NCI-H748 (cell line): ENCODE results near the gene PKP1.

Experiments
- DNase-seq: peaks from one replicate; lab custom pipeline; 2025; ENCODE audit not compliant: unreplicated experiment; lab: John Stamatoyannopoulos, UW

PKP1 gene

DNA sequence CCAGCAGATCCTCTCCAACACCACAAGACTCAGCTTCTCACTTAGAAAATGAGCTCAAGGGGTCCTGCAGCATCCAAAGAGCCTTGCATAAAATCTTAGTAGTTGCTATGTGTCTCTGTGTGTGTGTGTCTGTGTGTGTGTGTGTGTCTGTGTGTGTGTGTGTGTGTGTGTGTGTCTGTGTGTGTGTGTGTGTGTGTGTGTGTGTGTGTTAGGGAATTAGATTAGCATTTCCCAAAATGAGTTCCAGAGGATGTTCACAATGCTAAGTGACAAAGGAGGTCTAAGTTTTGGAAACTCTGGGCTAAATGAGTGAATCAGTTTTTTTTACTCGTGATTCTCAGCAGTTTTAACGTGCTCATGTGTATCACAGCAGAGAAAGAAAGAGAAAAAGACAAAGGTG is 63.7 kb downstream of the PKP1 start:
- no peak for DNase-seq

GRCh38 chr1:201347498-201348210 is 64.3 kb downstream of the PKP1 start:
- no peak for DNase-seq

- DNase-seq, result peak; percentile 46
These were observed 64.9 kb downstream of the PKP1 start for GRCh38 chr1:201348211-201348566.

DNA sequence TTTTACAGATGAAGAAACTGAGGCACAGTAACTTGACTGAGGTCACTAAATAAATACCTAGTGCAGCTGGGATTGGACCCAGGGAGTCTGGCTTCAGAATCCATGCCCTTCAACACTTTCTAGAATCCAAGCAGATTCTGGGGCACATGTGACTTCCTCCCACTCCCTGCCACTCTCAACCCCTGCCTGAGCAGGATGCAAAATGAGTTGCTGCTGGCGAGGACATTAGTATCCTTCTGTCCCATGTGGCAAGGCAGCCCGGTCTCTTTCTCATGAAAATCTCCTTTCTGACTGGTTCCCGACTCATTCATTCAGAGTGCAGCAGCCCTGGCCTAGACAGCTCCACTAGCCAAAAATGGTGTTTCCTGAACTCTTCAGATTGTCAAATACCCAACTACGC is 65.8 kb downstream of the PKP1 start:
- DNase-seq, result no peak

- no peak for DNase-seq
These were observed 67.0 kb downstream of the PKP1 start for GRCh38 chr1:201350361-201350725.

GRCh38 chr1:201350884-201351283 is 67.6 kb downstream of the PKP1 start:
- no peak for DNase-seq

DNA sequence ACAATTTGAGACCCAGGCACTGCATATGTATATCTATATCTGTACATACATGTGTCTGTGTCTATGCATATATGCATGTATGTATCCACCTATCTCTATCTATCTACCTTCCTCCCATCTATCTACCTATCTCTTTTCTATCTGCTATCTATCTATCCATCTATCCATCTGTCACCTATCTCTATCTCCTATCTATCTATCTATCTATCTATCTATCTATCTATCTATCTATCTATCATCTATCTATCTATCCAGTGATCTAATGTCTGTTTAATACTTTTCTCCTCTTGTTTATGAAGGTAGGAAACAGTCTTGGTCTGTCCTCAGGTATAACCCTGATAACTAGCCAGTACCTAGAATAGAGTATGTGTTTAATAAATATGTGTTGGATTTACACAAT is 68.3 kb downstream of the PKP1 start:
- DNase-seq, result no peak

DNA sequence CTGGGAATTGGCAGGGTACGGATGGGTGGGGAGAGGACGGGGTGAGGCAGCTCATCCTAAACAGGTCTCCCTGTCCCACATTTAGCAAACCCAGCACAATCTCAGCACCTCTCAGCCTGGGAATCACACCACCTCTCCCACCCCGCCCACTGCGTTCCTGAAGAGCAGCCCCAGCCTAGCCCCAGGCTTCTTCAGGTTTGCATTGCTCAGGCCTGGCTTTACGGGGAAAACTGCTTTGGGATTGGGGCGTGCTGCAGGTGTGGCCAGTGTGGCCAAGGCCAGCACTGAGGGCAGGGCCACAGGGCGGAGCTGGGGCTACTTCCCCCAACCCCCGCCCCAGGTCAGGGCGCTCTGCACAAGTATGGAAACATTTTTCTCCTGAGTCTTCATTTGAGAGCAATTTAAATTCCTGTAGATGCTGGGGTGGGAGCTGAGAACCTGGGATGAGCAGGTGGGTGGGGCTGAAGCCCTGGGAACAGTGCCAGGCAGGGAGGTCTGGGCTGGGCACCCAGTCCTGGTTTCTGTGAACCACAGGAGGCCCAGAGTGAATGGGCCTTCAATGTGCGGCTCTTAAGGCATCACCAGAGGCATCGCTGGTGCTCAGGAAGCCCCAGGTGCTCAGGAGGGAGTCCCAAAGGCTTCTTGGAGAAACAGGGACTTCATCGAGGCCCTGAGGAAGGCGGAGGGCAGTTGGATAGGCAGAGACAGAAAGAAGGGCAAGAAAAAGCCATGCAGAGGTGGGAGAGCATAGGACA is 70.1 kb downstream of the PKP1 start:
- DNase-seq, result no peak

GRCh38 chr1:201354151-201354900 is 71.0 kb downstream of the PKP1 start:
- no peak for DNase-seq

DNA sequence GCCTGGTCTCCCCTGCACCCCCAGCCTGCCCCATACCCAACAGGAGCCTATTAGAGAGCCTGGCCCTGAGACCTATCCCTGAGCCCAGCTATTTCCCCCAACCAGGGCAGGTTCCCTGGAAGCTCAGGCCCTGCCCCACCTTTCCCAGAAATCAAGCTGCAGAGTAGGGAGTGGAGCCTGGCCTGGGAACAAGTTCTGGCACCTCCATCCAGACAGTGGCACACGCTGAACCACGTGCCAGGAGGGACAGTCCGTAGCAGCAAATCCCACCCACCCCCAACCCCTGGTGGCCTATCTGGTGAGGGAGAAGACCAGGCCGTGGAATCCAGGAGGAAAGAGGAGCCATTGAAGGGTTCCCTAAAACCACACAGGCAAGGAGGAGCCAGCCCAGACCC is 71.6 kb downstream of the PKP1 start:
- no peak for DNase-seq

- no peak for DNase-seq
These were observed 72.2 kb downstream of the PKP1 start for GRCh38 chr1:201355471-201355870.

DNA sequence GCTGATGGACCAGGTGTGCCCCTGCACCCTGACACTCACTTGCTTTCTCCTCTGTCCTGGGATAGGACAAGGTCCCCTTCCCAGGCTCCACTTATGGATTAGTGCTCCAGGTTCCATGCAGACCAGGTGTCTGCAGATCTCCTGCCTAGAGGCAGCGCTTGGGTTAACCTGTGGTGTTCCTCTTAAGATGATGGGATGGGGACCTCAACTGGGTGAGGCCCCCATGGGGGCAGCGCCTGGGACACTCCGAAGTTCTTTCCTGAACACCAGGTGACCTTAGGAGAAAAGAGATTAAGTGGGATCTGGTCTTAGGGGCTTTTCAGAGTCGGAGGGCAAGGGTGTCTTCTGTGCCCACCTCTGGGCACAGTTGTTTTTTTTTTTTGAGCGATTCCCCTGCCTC is 72.9 kb downstream of the PKP1 start:
- no peak for DNase-seq

DNA sequence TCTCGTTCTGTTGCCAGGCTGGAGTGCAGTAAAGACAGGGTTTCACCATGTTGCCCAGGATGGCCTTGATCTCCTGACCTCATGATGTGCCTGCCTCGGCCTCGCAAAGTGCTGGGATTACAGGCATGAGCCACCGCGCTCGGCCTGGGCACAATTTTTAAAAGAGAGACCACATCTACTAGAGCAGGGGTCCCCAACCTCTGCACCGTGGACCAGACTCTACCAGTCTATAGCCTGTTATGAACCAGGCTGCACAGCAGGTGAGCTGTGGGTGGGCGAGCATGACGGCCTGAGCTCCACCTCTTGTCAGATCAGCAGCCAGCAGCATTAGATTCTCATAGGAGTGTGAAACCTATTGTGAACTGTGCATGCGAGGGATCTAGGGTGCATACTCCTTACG is 73.4 kb downstream of the PKP1 start:
- no peak for DNase-seq

GRCh38 chr1:201357211-201357610 is 73.9 kb downstream of the PKP1 start:
- DNase-seq, result no peak

- no peak for DNase-seq
These were observed 74.5 kb downstream of the PKP1 start for GRCh38 chr1:201357636-201358348.

DNA sequence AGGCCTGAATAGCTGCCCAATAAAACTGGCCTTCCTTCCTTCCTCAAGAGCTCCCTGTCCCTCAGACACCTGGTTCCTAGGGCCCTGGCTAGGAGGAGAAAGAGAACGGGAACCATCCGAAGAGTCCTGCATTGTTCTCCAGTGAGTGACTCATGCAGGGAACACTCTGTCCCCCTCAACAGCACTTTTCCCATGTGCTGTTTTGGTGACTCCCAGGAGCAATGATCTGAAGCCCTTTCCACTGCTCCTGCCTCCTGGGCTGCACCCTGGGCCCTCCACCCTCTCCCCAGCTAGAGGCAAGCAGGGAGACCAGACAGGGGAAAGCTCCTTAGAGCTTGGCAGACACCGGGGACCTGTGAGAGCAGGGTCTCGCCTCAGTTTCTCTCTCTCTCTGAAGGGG is 75.3 kb downstream of the PKP1 start:
- DNase-seq, result no peak

GRCh38 chr1:201359031-201359872 is 75.9 kb downstream of the PKP1 start:
- no peak for DNase-seq

- DNase-seq, result no peak
These were observed 76.5 kb downstream of the PKP1 start for GRCh38 chr1:201359873-201360210.

DNA sequence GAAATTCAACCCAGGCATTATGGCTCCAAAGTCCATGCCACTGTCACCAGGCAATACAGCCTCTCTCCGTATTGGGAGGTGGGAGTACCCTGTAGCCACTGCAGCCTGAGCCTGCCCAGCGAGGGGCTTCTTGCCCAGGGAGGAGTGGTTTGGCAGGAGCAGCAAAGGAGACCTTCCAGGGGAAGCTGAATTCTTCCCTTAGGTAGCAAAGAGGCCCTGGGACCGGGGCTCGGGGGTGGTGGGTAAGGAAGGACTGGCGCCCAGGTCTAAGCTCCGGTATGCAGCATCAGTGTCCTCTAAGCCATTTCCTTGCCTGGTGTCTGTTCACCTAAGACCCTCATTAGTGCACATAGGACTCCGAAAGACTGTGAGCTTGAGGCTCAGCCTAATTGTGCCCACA is 77.2 kb downstream of the PKP1 start:
- no peak for DNase-seq

DNA sequence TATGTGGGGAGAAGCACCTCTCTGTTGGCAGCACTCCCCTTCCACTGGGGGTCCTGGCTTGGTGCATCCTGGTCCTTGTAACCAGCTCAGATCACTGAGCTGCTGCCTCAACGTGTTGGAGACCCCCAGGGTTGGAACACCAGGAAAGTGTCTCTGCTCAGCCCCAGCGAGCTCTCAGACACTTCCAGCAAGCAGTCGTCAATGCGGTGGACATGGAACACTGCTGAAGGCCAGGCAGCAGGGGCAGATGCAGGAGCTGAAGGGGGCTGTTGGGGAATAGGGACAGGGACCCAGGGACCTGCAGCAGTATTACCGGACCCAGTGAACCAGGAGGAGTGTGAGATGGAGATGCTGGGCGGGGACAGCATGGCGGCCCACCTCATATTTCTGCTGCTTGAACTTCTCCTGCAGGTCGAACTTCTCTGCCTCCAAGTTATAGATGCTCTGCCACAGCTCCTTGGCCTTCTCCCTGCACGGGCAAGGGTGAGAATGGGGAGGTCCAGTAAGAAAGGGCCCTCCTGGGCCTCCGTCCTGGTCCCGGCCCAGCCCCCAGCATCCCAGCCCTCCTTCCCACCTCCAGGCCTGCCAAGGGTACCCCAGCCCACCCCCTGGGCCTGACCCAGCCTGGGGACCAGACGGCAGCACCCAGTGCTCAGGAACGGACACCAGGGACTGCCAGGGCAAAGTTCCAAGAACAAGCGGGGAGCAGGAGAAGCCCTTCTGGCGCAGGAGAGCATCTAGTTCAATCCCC is 77.8 kb downstream of the PKP1 start:
- no peak for DNase-seq
